WTC11 (cell line): Measurements from ENCODE around the gene LGI4. TPM values are rescaled to one million over a fixed set of nuclear protein-coding genes. Genes with fewer than 3 reads are reported as not detected.

Experiments
- ATAC-seq: fragments of 200-7000 bp; cut with Tn5 transposase; 2 replicates; pipeline ENCODE4 v1.10.0; 2021; ENCODE audit warnings: mild to moderate bottlenecking, moderate library complexity
- CTCF ChIA-PET: fragments of 300-600 bp; sonication (Branson Sonifier 250); formaldehyde crosslinking; loops from one replicate; lab custom pipeline; 2021; ENCODE audit warnings: antibody characterized with exemption; lab: Charles Lee
- POLR2A ChIA-PET: fragments of 350-600 bp; sonication (Branson Sonifier 250); formaldehyde crosslinking; loops from one replicate; lab custom pipeline; 2021; ENCODE audit warnings: antibody characterized with exemption; lab: Charles Lee
- DNase-seq: peaks from one replicate; pipeline ENCODE4 v3.0.0; 2021; ENCODE audit warnings: low spot score
- H3K27ac Mint-ChIP-seq: 2 replicates; pipeline ENCODE4 v1.8.0; 2021; ENCODE audit warnings: mixed read lengths
- H3K27me3 Mint-ChIP-seq: 2 replicates; pipeline ENCODE4 v1.8.0; 2021; ENCODE audit warnings: low read depth, mild to moderate bottlenecking, moderate library complexity, mixed read lengths
- H3K36me3 Mint-ChIP-seq: 2 replicates; pipeline ENCODE4 v1.8.0; 2021; ENCODE audit warnings: mixed read lengths
- H3K4me1 Mint-ChIP-seq: 2 replicates; pipeline ENCODE4 v1.8.0; 2022; ENCODE audit warnings: mixed read lengths
- H3K4me3 Mint-ChIP-seq: 2 replicates; pipeline ENCODE4 v1.8.0; 2021; ENCODE audit warnings: mild to moderate bottlenecking, moderate library complexity, mixed read lengths
- H3K9me3 Mint-ChIP-seq: 2 replicates; pipeline ENCODE4 v1.8.0; 2021; ENCODE audit warnings: mixed read lengths
- ARID4B ChIP-seq: sonication (generic); formaldehyde crosslinking; IDR thresholded peaks from 2 replicates; pipeline ENCODE4 v1.8.0; 2023; ENCODE audit warnings: missing genetic modification reagents, mild to moderate bottlenecking, borderline replicate concordance
- ETV6 ChIP-seq: sonication (generic); formaldehyde crosslinking; IDR thresholded peaks from 2 replicates; pipeline ENCODE4 v1.8.1; 2022; ENCODE audit warnings: mild to moderate bottlenecking, missing genetic modification reagents
- HMGXB4 ChIP-seq: sonication (generic); formaldehyde crosslinking; IDR thresholded peaks from 2 replicates; pipeline ENCODE4 v1.8.1; 2023; ENCODE audit warnings: mild to moderate bottlenecking, moderate library complexity, missing genetic modification reagents
- MAX ChIP-seq: sonication (generic); formaldehyde crosslinking; IDR thresholded peaks from 2 replicates; pipeline ENCODE4 v1.8.0; 2022; ENCODE audit warnings: mild to moderate bottlenecking, missing genetic modification reagents
- MXD4 ChIP-seq: fragments of 250-450 bp; sonication (Bioruptor Pico); IDR thresholded peaks from 2 replicates; pipeline ENCODE4 v1.8.0; 2021; ENCODE audit warnings: mild to moderate bottlenecking, moderate library complexity, borderline replicate concordance
- NR3C1 ChIP-seq: sonication (generic); formaldehyde crosslinking; conservative IDR thresholded peaks from 2 replicates; pipeline ENCODE4 v1.8.1; 2023; ENCODE audit warnings: low read depth, mild to moderate bottlenecking, missing genetic modification reagents
- RORB ChIP-seq: fragments of 250-450 bp; sonication (Bioruptor Pico); IDR thresholded peaks from 2 replicates; pipeline ENCODE4 v1.9.0; 2021; ENCODE audit warnings: mild to moderate bottlenecking
- SOX15 ChIP-seq: fragments of 250-450 bp; sonication (Bioruptor Pico); IDR thresholded peaks from 2 replicates; pipeline ENCODE4 v1.9.0; 2021; ENCODE audit warnings: mild to moderate bottlenecking
- ZNF263 ChIP-seq: sonication (generic); formaldehyde crosslinking; IDR thresholded peaks from 2 replicates; pipeline ENCODE4 v1.8.1; 2022; ENCODE audit warnings: low read depth, mild to moderate bottlenecking, moderate library complexity, missing genetic modification reagents
- ZNF396 ChIP-seq: fragments of 250-450 bp; sonication (Bioruptor Pico); IDR thresholded peaks from 2 replicates; pipeline ENCODE4 v1.8.0; 2021; ENCODE audit warnings: mild to moderate bottlenecking, moderate library complexity, borderline replicate concordance
- ZNF425 ChIP-seq: fragments of 250-450 bp; sonication (Bioruptor Pico); conservative IDR thresholded peaks from 2 replicates; pipeline ENCODE4 v1.9.0; 2021; ENCODE audit warnings: mild to moderate bottlenecking
- ZNF532 ChIP-seq: fragments of 250-450 bp; sonication (Bioruptor Pico); IDR thresholded peaks from 2 replicates; pipeline ENCODE4 v1.9.0; 2021; ENCODE audit warnings: mild to moderate bottlenecking, borderline replicate concordance
- total RNA-seq: library from RNA; stranded (reverse); gene quantifications from 3 replicates; pipeline ENCODE4 v1.2.3, GENCODE V29; 2021
- TF ChIP-seq, protein P1 (sequence below): sonication (generic); formaldehyde crosslinking; IDR thresholded peaks from 2 replicates; pipeline ENCODE4 v1.8.1; 2023; ENCODE audit warnings: mild to moderate bottlenecking, missing genetic modification reagents

LGI4 gene
- total RNA-seq, 1 experiment from 2014 or later: 14.2 TPM

GRCh38 chr19:35100588-35101533, 34.0 kb downstream of the LGI4 start:
- peak; percentile 27; the same call in 1 of the 2 replicates for ATAC-seq
- Mint-ChIP-seq H3K4me3 (no peak overlapping the region), H3K27ac (no peak overlapping the region), H3K4me1 (peaks cover 7% of the 10 kb centered on the region), H3K9me3 (no peaks in the 10 kb centered on the region), H3K36me3 (no peaks in the 10 kb centered on the region), H3K27me3 (no peaks in the 10 kb centered on the region)
- POLR2A ChIA-PET: no interaction called here
- TF ChIP-seq NR3C1 (CRISPR knock-in tag) (no peak), ZNF425 (CRISPR knock-in tag) (no peak), SOX15 (CRISPR knock-in tag) (no peak), MAX (CRISPR knock-in tag) (no peak), ZNF263 (CRISPR knock-in tag) (no peak), ZNF396 (no peak), RORB (CRISPR knock-in tag) (no peak), ZNF532 (CRISPR knock-in tag) (no peak)
- TF ChIP-seq, protein P1, sequence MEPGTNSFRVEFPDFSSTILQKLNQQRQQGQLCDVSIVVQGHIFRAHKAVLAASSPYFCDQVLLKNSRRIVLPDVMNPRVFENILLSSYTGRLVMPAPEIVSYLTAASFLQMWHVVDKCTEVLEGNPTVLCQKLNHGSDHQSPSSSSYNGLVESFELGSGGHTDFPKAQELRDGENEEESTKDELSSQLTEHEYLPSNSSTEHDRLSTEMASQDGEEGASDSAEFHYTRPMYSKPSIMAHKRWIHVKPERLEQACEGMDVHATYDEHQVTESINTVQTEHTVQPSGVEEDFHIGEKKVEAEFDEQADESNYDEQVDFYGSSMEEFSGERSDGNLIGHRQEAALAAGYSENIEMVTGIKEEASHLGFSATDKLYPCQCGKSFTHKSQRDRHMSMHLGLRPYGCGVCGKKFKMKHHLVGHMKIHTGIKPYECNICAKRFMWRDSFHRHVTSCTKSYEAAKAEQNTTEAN (CRISPR knock-in tag): no peak
- no peak for DNase-seq
- CTCF ChIA-PET: interaction anchor here (0.6 to 4.1 kb wide), 10 partner anchors 10 to 127 kb away, joined by 3 to 14 read pairs (median 5); partner anchors contain the start of genes FXYD3, FXYD5 and LGI4

DNA sequence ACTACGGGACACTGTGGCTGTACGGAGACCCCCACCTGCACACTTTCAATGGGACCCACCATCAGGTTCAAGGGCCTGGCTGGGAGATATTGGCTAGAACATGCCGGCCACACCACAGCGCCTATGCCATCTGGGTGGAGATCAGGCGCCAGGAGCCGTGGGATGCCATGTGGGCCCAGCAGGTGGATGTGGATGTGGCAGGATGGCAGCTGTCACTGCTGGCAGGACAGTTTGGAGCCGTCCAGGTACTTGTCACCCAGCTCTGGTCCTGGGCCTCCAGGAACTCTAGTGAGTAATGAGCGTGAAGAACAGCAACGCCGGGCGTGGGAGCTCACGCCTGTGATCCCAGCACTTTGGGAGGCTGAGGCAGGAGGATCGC, 35.0 kb downstream of the LGI4 start:
- Mint-ChIP-seq H3K4me3 (no peak overlapping the region), H3K27me3 (no peaks in the 10 kb centered on the region), H3K9me3 (no peaks in the 10 kb centered on the region), H3K27ac (no peak overlapping the region), H3K4me1 (peaks cover 10% of the 10 kb centered on the region), H3K36me3 (no peaks in the 10 kb centered on the region)
- DNase-seq: no peak
- POLR2A ChIA-PET: no interaction called here
- CTCF ChIA-PET: interaction anchor here (0.7 to 4.1 kb wide), 6 partner anchors 15 to 395 kb away, joined by 3 to 14 read pairs (median 6); partner anchors contain the start of gene FXYD3
- no peak for ATAC-seq
- TF ChIP-seq ETV6 (CRISPR knock-in tag) (no peak), MXD4 (CRISPR knock-in tag) (no peak), HMGXB4 (CRISPR knock-in tag) (no peak), NR3C1 (CRISPR knock-in tag) (no peak), ZNF263 (CRISPR knock-in tag) (no peak), ARID4B (CRISPR knock-in tag) (no peak)
